HepG2 (cell line): ENCODE results near the gene RASGRP4. TPM values are rescaled to one million over a fixed set of nuclear protein-coding genes. Genes with fewer than 3 reads are reported as not detected.

Experiments used
- ARID2 ChIP-seq: sonication (generic); formaldehyde crosslinking; IDR thresholded peaks from 2 replicates; pipeline ENCODE4 v1.8.1; 2022; ENCODE audit warnings: mild to moderate bottlenecking, missing genetic modification reagents, borderline replicate concordance
- CC2D1A ChIP-seq: sonication (generic); formaldehyde crosslinking; IDR thresholded peaks from 2 replicates; pipeline ENCODE4 v1.8.1; 2023; ENCODE audit warnings: mild to moderate bottlenecking, missing genetic modification reagents
- DDIT3 ChIP-seq: sonication (generic); formaldehyde crosslinking; IDR thresholded peaks from 2 replicates; pipeline ENCODE4 v1.4.0; 2020; ENCODE audit warnings: mild to moderate bottlenecking, missing genetic modification reagents
- HNF4G ChIP-seq, 2 experiments: sonication (generic) in 1 of 2; formaldehyde crosslinking in 1 of 2; IDR thresholded peaks; 2 replicates each; pipeline versions ENCODE4 v1.4.0 to v1.6.1; 2011 to 2020; ENCODE audit warnings: borderline replicate concordance in 2 of 2, low read depth in 2 of 2, mild to moderate bottlenecking in 2 of 2, low read length in 1 of 2, missing genetic modification reagents in 1 of 2, moderate library complexity in 1 of 2
- IRF1 ChIP-seq: sonication (generic); formaldehyde crosslinking; IDR thresholded peaks from 2 replicates; pipeline ENCODE4 v1.4.0; 2020; ENCODE audit warnings: low read depth, mild to moderate bottlenecking, missing genetic modification reagents
- NFYB ChIP-seq: sonication (generic); formaldehyde crosslinking; IDR thresholded peaks from 2 replicates; pipeline ENCODE4 v1.4.0; 2020; ENCODE audit warnings: missing genetic modification reagents
- ONECUT2 ChIP-seq: sonication (generic); formaldehyde crosslinking; IDR thresholded peaks from 2 replicates; pipeline ENCODE4 v1.4.0; 2020; ENCODE audit warnings: missing genetic modification reagents
- PATZ1 ChIP-seq: sonication (generic); formaldehyde crosslinking; IDR thresholded peaks from 2 replicates; pipeline ENCODE4 v1.4.0; 2020; ENCODE audit warnings: missing genetic modification reagents
- RFXANK ChIP-seq: IDR thresholded peaks from 2 replicates; pipeline ENCODE4 v1.6.1; 2016
- SAFB2 ChIP-seq: sonication (generic); formaldehyde crosslinking; IDR thresholded peaks from 2 replicates; pipeline ENCODE4 v1.5.1; 2020; ENCODE audit warnings: missing genetic modification reagents, low read depth, mild to moderate bottlenecking, borderline replicate concordance
- SAP130 ChIP-seq: IDR thresholded peaks from 2 replicates; pipeline ENCODE4 v1.6.1; 2016; ENCODE audit warnings: low read depth
- TEAD3 ChIP-seq: optimal IDR thresholded peaks from 2 replicates; pipeline ENCODE3; 2016; ENCODE audit warnings: borderline replicate concordance
- ZC3H13 ChIP-seq: sonication (generic); formaldehyde crosslinking; IDR thresholded peaks from 2 replicates; pipeline ENCODE4 v1.8.1; 2023; ENCODE audit warnings: mild to moderate bottlenecking, missing genetic modification reagents, moderate library complexity
- ZMAT5 ChIP-seq: sonication (generic); formaldehyde crosslinking; IDR thresholded peaks from 2 replicates; pipeline ENCODE4 v1.5.0; 2020; ENCODE audit warnings: mild to moderate bottlenecking, low read depth, missing genetic modification reagents, borderline replicate concordance
- ZMYM3 ChIP-seq: sonication (generic); formaldehyde crosslinking; IDR thresholded peaks from 2 replicates; pipeline ENCODE4 v1.5.1; 2020; ENCODE audit warnings: mild to moderate bottlenecking, missing genetic modification reagents
- ZNF256 ChIP-seq: sonication (generic); formaldehyde crosslinking; conservative IDR thresholded peaks from 2 replicates; pipeline ENCODE4 v1.4.0; 2020; ENCODE audit warnings: missing genetic modification reagents
- polyA plus RNA-seq, 8 experiments: library from polyadenylated mRNA; depleted of rRNA in 3 of 8; stranded (reverse) in 7 of 8; unstranded in 1 of 8; fragments of >200 nt; fragmentation: Illumina TruSeq in 4 of 8; extraction: Trizol in 4 of 8; gene quantifications; 2 replicates each; pipeline versions ENCODE4 v1.2.1 to v1.2.3, GENCODE V29; 2011 to 2016; ENCODE audit warnings: low read depth in 4 of 8, missing spikeins in 1 of 8, mixed read lengths in 1 of 8; ENCODE audit not compliant: insufficient read depth in 1 of 8
- total RNA-seq, 5 experiments: library from RNA; depleted of rRNA; stranded (reverse); fragments of >200 nt; fragmentation: Illumina TruSeq; extraction: Trizol; gene quantifications; 2 replicates each; pipeline ENCODE4 v1.2.3, GENCODE V29; 2016; ENCODE audit warnings: low read depth in 1 of 5
- TF ChIP-seq, protein P1 (sequence below): sonication (generic); formaldehyde crosslinking; conservative IDR thresholded peaks from 2 replicates; pipeline ENCODE4 v1.5.0; 2020; ENCODE audit warnings: missing genetic modification reagents
- TF ChIP-seq, protein P2 (sequence below): IDR thresholded peaks from 2 replicates; pipeline ENCODE4 v1.6.1; 2012; ENCODE audit warnings: inconsistent platforms
- TF ChIP-seq, protein P3 (sequence below): sonication (generic); formaldehyde crosslinking; IDR thresholded peaks from 2 replicates; pipeline ENCODE4 v1.9.0; 2021; ENCODE audit warnings: missing genetic modification reagents, borderline replicate concordance
- TF ChIP-seq, protein P4 (sequence below): sonication (generic); formaldehyde crosslinking; IDR thresholded peaks from 2 replicates; pipeline ENCODE4 v1.5.0; 2020; ENCODE audit warnings: missing genetic modification reagents

RASGRP4 gene
- total and polyA plus RNA-seq, 2 of the 13 experiments (the other 11 are each of a cell fraction or from before 2014, with no cell fraction given): not detected

- TF ChIP-seq ZMAT5 (CRISPR knock-in tag): no peak
- no peak for TF ChIP-seq CC2D1A (CRISPR knock-in tag)
- no peak for TF ChIP-seq IRF1 (CRISPR knock-in tag)
- no peak for TF ChIP-seq ZMYM3 (CRISPR knock-in tag)
- TF ChIP-seq SAP130: 0 out of 2 replicates have a peak, but pooled peaks have one; percentile 18
- no peak for TF ChIP-seq RFXANK (CRISPR knock-in tag)
- no peak for TF ChIP-seq HNF4G (IDR thresholded peaks at IDR 0.05; ENCODE audit: borderline replicate concordance, low read depth, low read length)
- TF ChIP-seq HNF4G (CRISPR knock-in tag; IDR thresholded peaks at IDR 0.05; ENCODE audit: borderline replicate concordance, low read depth): no peak
- TF ChIP-seq, protein P1, sequence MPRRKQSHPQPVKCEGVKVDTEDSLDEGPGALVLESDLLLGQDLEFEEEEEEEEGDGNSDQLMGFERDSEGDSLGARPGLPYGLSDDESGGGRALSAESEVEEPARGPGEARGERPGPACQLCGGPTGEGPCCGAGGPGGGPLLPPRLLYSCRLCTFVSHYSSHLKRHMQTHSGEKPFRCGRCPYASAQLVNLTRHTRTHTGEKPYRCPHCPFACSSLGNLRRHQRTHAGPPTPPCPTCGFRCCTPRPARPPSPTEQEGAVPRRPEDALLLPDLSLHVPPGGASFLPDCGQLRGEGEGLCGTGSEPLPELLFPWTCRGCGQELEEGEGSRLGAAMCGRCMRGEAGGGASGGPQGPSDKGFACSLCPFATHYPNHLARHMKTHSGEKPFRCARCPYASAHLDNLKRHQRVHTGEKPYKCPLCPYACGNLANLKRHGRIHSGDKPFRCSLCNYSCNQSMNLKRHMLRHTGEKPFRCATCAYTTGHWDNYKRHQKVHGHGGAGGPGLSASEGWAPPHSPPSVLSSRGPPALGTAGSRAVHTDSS (CRISPR knock-in tag): no peak
- TF ChIP-seq, protein P2, sequence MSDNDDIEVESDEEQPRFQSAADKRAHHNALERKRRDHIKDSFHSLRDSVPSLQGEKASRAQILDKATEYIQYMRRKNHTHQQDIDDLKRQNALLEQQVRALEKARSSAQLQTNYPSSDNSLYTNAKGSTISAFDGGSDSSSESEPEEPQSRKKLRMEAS: 0 out of 2 replicates have a peak, but pooled peaks have one; percentile 41
- no peak for TF ChIP-seq SAFB2
- no peak for TF ChIP-seq ZNF256 (CRISPR knock-in tag)
- no peak for TF ChIP-seq TEAD3 (CRISPR knock-in tag)
- no peak for TF ChIP-seq ZC3H13
- no peak for TF ChIP-seq NFYB (CRISPR knock-in tag)
- TF ChIP-seq ARID2: no peak
- no peak for TF ChIP-seq ONECUT2 (CRISPR knock-in tag)
- TF ChIP-seq PATZ1 (CRISPR knock-in tag): peak; percentile 47; the same call in 1 of the 2 replicates
- no peak for TF ChIP-seq DDIT3
- TF ChIP-seq, protein P3, sequence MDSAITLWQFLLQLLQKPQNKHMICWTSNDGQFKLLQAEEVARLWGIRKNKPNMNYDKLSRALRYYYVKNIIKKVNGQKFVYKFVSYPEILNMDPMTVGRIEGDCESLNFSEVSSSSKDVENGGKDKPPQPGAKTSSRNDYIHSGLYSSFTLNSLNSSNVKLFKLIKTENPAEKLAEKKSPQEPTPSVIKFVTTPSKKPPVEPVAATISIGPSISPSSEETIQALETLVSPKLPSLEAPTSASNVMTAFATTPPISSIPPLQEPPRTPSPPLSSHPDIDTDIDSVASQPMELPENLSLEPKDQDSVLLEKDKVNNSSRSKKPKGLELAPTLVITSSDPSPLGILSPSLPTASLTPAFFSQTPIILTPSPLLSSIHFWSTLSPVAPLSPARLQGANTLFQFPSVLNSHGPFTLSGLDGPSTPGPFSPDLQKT (CRISPR knock-in tag): no peak
- TF ChIP-seq, protein P4, sequence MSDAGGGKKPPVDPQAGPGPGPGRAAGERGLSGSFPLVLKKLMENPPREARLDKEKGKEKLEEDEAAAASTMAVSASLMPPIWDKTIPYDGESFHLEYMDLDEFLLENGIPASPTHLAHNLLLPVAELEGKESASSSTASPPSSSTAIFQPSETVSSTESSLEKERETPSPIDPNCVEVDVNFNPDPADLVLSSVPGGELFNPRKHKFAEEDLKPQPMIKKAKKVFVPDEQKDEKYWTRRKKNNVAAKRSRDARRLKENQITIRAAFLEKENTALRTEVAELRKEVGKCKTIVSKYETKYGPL (CRISPR knock-in tag): no peak
These were observed 33.2 kb downstream of the RASGRP4 start (continued) for GRCh38 chr19:38392707-38393308.
